H1 (cell line): Measurements from ENCODE around the gene FSD1. TPM values are rescaled to one million over a fixed set of nuclear protein-coding genes. Genes with fewer than 3 reads are reported as not detected.

Experiments used
- CTCF ChIA-PET: fragments of 300-600 bp; sonication (Branson Sonifier 250); formaldehyde crosslinking; loops from one replicate; lab custom pipeline; 2021; ENCODE audit not compliant: partially characterized antibody; lab: Charles Lee
- POLR2A ChIA-PET: fragments of 300-600 bp; sonication (Branson Sonifier 250); formaldehyde crosslinking; loops from one replicate; lab custom pipeline; 2021; ENCODE audit warnings: inconsistent platforms; ENCODE audit not compliant: partially characterized antibody; lab: Charles Lee
- DNase-seq, 2 experiments: peaks; one replicate each; pipeline versions ENCODE4 v3.0.0 to v3.0.0-alpha.2; 2010 to 2022; ENCODE audit warnings: low spot score in 2 of 2, low read depth in 1 of 2, mixed read lengths in 1 of 2
- FAIRE-seq: peaks from 2 replicates; lab custom pipeline; 2011; peaks lifted over from hg19 to GRCh38; lab: Jason Lieb, UNC
- H2AFZ ChIP-seq: 2 replicates; pipeline ENCODE4 v1.8.1; 2012; ENCODE audit warnings: low read length, inconsistent platforms
- H2AK5ac ChIP-seq: 2 replicates; pipeline ENCODE4 v1.6.1; 2013; ENCODE audit warnings: low read depth, low read length
- H2BK120ac ChIP-seq: replicated peaks from 2 replicates; pipeline ENCODE3; 2013; ENCODE audit warnings: low read depth, low read length, inconsistent platforms
- H2BK12ac ChIP-seq: 2 replicates; pipeline ENCODE4 v1.6.1; 2013; ENCODE audit warnings: low read depth, low read length
- H2BK15ac ChIP-seq: 2 replicates; pipeline ENCODE4 v1.6.1; 2013; ENCODE audit warnings: low read length
- H2BK20ac ChIP-seq: 2 replicates; pipeline ENCODE4 v1.6.1; 2013; ENCODE audit warnings: low read length
- H2BK5ac ChIP-seq: 2 replicates; pipeline ENCODE4 v1.6.1; 2013; ENCODE audit warnings: low read depth, low read length
- H3K14ac ChIP-seq: 2 replicates; pipeline ENCODE4 v1.6.1; 2013; ENCODE audit warnings: inconsistent platforms; ENCODE audit not compliant: insufficient read length
- H3K18ac ChIP-seq: 2 replicates; pipeline ENCODE4 v1.6.1; 2013; ENCODE audit warnings: low read length; ENCODE audit errors: extremely low read depth
- H3K23ac ChIP-seq: 2 replicates; pipeline ENCODE4 v1.6.1; 2013; ENCODE audit warnings: inconsistent platforms; ENCODE audit not compliant: insufficient read length
- H3K23me2 ChIP-seq: 2 replicates; pipeline ENCODE4 v1.6.1; 2013; ENCODE audit warnings: low read depth, low read length
- H3K27ac ChIP-seq: 2 replicates; pipeline ENCODE4 v1.6.1; 2011; ENCODE audit warnings: low read depth, low read length, inconsistent platforms
- H3K27me3 ChIP-seq, 4 experiments: replicated peaks in 1 of 4; 1 replicate in 1 of 4; 2 replicates in 3 of 4; pipeline versions ENCODE4 v1.6.1 to v1.8.1; 2011 to 2013; ENCODE audit warnings: low read length in 3 of 4, mild to moderate bottlenecking in 3 of 4, inconsistent platforms in 2 of 4, mixed read lengths in 2 of 4, moderate library complexity in 1 of 4; ENCODE audit not compliant: control insufficient read depth in 3 of 4, insufficient read depth in 3 of 4; ENCODE audit errors: extremely low read depth in 1 of 4
- H3K36me3 ChIP-seq, 4 experiments: 2 replicates each; pipeline versions ENCODE4 v1.6.1 to v1.8.1; 2011 to 2013; ENCODE audit warnings: mild to moderate bottlenecking in 4 of 4, low read length in 3 of 4, moderate library complexity in 2 of 4, control low read depth in 1 of 4, inconsistent platforms in 1 of 4; ENCODE audit not compliant: insufficient read depth in 4 of 4, control insufficient read depth in 2 of 4
- H3K4ac ChIP-seq: replicated peaks from 2 replicates; pipeline ENCODE3; 2013; ENCODE audit warnings: low read length, low read depth, mixed read lengths, inconsistent platforms; ENCODE audit not compliant: insufficient read length
- H3K4me1 ChIP-seq, 4 experiments: replicated peaks in 1 of 4; 1 replicate in 1 of 4; 2 replicates in 3 of 4; pipeline versions ENCODE4 v1.6.1 to v1.8.1; 2011 to 2013; ENCODE audit warnings: low read length in 3 of 4, inconsistent platforms in 2 of 4, mixed read lengths in 1 of 4; ENCODE audit not compliant: insufficient read depth in 4 of 4, control insufficient read depth in 3 of 4
- H3K4me2 ChIP-seq, 2 experiments: 2 replicates each; pipeline versions ENCODE4 v1.6.1 to v1.8.1; 2011 to 2013; ENCODE audit warnings: low read depth in 2 of 2, low read length in 2 of 2, control low read depth in 1 of 2, inconsistent platforms in 1 of 2, mild to moderate bottlenecking in 1 of 2; ENCODE audit not compliant: insufficient read depth in 1 of 2
- H3K4me3 ChIP-seq, 4 experiments: fragments of 200-600, 300-600 bp in 1 of 4; sonication (generic), shearing (Covaris generic), sonication (Bioruptor Twin) in 1 of 4; 2 replicates each; pipeline versions ENCODE4 v1.5.1 to v1.8.1; 2011 to 2016; ENCODE audit warnings: low read length in 4 of 4, low read depth in 3 of 4, control low read depth in 2 of 4, inconsistent platforms in 2 of 4, mild to moderate bottlenecking in 2 of 4, mixed read lengths in 1 of 4, moderate library complexity in 1 of 4; ENCODE audit not compliant: insufficient read depth in 2 of 4; ENCODE audit errors: extremely low read depth in 1 of 4
- H3K56ac ChIP-seq: replicated peaks from 2 replicates; pipeline ENCODE3; 2013; ENCODE audit warnings: low read depth, mild to moderate bottlenecking, mixed read lengths, low read length, inconsistent platforms; ENCODE audit not compliant: insufficient read length
- H3K79me1 ChIP-seq: 2 replicates; pipeline ENCODE4 v1.6.1; 2013; ENCODE audit warnings: low read depth, low read length, control low read depth
- H3K79me2 ChIP-seq, 2 experiments: 2 replicates each; pipeline versions ENCODE4 v1.6.1 to v1.8.1; 2012 to 2013; ENCODE audit warnings: low read length in 2 of 2, mild to moderate bottlenecking in 2 of 2, inconsistent platforms in 1 of 2; ENCODE audit not compliant: insufficient read depth in 2 of 2, control insufficient read depth in 1 of 2
- H3K9ac ChIP-seq, 4 experiments: replicated peaks in 1 of 4; 1 replicate in 1 of 4; 2 replicates in 3 of 4; pipeline versions ENCODE4 v1.6.1 to v1.8.1; 2011 to 2013; ENCODE audit warnings: low read depth in 3 of 4, low read length in 3 of 4, control low read depth in 2 of 4, mild to moderate bottlenecking in 2 of 4, moderate library complexity in 2 of 4, inconsistent platforms in 1 of 4; ENCODE audit errors: extremely low read depth in 1 of 4
- H3K9me3 ChIP-seq, 2 experiments: 2 replicates each; pipeline versions ENCODE4 v1.6.1 to v1.8.1; 2012 to 2013; ENCODE audit warnings: mild to moderate bottlenecking in 2 of 2, moderate library complexity in 2 of 2, control low read depth in 1 of 2, inconsistent platforms in 1 of 2, low read depth in 1 of 2, low read length in 1 of 2, mixed read lengths in 1 of 2; ENCODE audit not compliant: insufficient read depth in 2 of 2
- H4K20me1 ChIP-seq, 2 experiments: replicated peaks in 1 of 2; 2 replicates each; pipeline versions ENCODE3 to v1.8.1; 2011 to 2013; ENCODE audit warnings: inconsistent platforms in 2 of 2, low read length in 2 of 2, mild to moderate bottlenecking in 1 of 2; ENCODE audit not compliant: insufficient read depth in 2 of 2, control insufficient read depth in 1 of 2
- H4K5ac ChIP-seq: 2 replicates; pipeline ENCODE4 v1.6.1; 2013; ENCODE audit warnings: low read length, low read depth, mixed read lengths, inconsistent platforms; ENCODE audit not compliant: insufficient read length
- H4K8ac ChIP-seq: 2 replicates; pipeline ENCODE4 v1.8.0; 2013; ENCODE audit warnings: mild to moderate bottlenecking, moderate library complexity, low read length, inconsistent platforms; ENCODE audit not compliant: insufficient read depth; ENCODE audit errors: extremely low read depth
- H4K91ac ChIP-seq: replicated peaks from 2 replicates; pipeline ENCODE3; 2013; ENCODE audit warnings: low read length, mixed read lengths, inconsistent platforms; ENCODE audit not compliant: insufficient read length
- GABPA ChIP-seq: IDR thresholded peaks from 2 replicates; pipeline ENCODE4 v1.6.1; 2011; ENCODE audit warnings: mild to moderate bottlenecking, low read length, moderate library complexity, borderline replicate concordance; ENCODE audit not compliant: insufficient read depth
- HDAC2 ChIP-seq, 2 experiments: fragments of 300-600 bp in 1 of 2; sonication (generic) in 1 of 2; IDR thresholded peaks; 2 replicates each; pipeline ENCODE4 v1.6.1; 2011 to 2012; ENCODE audit warnings: low read depth in 2 of 2, low read length in 2 of 2, mild to moderate bottlenecking in 2 of 2, moderate library complexity in 2 of 2, borderline replicate concordance in 1 of 2, inconsistent platforms in 1 of 2
- JUN ChIP-seq: IDR thresholded peaks from 2 replicates; pipeline ENCODE4 v1.6.1; 2011; ENCODE audit warnings: low read depth, mild to moderate bottlenecking, improper control_type of control experiment, low read length
- KDM4A ChIP-seq: IDR thresholded peaks from one replicate; pipeline ENCODE4 v1.7.1; 2012; ENCODE audit warnings: low read depth, mild to moderate bottlenecking, moderate library complexity, low read length, inconsistent platforms; ENCODE audit not compliant: severe bottlenecking
- NRF1 ChIP-seq: IDR thresholded peaks from 2 replicates; pipeline ENCODE4 v1.6.1; 2011; ENCODE audit warnings: mild to moderate bottlenecking, low read depth, low read length, improper control_type of control experiment
- WGBS, 2 experiments: shearing (Covaris generic) in 1 of 2; methylation state at CpG; one replicate each; pipeline versions ENCODE4 v1.1.6 to v1.1.7; 2013 to 2015; ENCODE audit warnings: low lambda C conversion rate in 2 of 2, mixed read lengths in 2 of 2, inconsistent platforms in 1 of 2, low coverage in 1 of 2, missing lambda C conversion rate in 1 of 2; ENCODE audit not compliant: insufficient replicate concordance in 2 of 2, insufficient coverage in 1 of 2, insufficient read length in 1 of 2; ENCODE audit errors: extremely low coverage in 1 of 2, missing lambda C conversion rate in 1 of 2; 5-methylcytosine and 5-hydroxymethylcytosine counted together
- polyA plus RNA-seq, 7 experiments: library from polyadenylated mRNA; depleted of rRNA in 3 of 7; stranded (reverse) in 5 of 7; unstranded in 2 of 7; fragments of >200 nt in 5 of 7; fragments of 200-250 nt in 2 of 7; gene quantifications; 1 replicate in 5 of 7; 2 replicates in 1 of 7; 4 replicates in 1 of 7; pipeline versions ENCODE4 v1.2.1 to v1.2.3, GENCODE V29; 2011 to 2013; ENCODE audit warnings: missing spikeins in 2 of 7, mixed read lengths in 2 of 7
- total RNA-seq: library from RNA; stranded (reverse); fragmentation: NEBNext Ultra II Directional; extraction: Animal tissue kit (Norgen Biotek cat#: 25700); gene quantifications from 2 replicates; pipeline ENCODE4 v1.2.1, GENCODE V29; 2021

FSD1 gene
- total and polyA plus RNA-seq, 2 of the 8 experiments (the other 6 are each of a cell fraction or from before 2014, with no cell fraction given): 58.8 to 181 TPM

- H4K5ac ChIP-seq: no peak overlapping the region
- no peak overlapping the region for H3K4ac ChIP-seq
- no peak overlapping the region for H4K91ac ChIP-seq
- no peak overlapping the region for H2BK12ac ChIP-seq
- no peaks in the 10 kb centered on the region for H3K79me1 ChIP-seq
- no peak overlapping the region; the same call in 1 of the 2 replicates for H3K27ac ChIP-seq
- H4K8ac ChIP-seq: no peak overlapping the region
- H3K23me2 ChIP-seq: no peaks in the 10 kb centered on the region
- no peak for FAIRE-seq
- no peak overlapping the region for H3K18ac ChIP-seq
- H2AK5ac ChIP-seq: no peak overlapping the region
- H3K4me1 ChIP-seq: peaks cover 0 to 12% (median 2%) of the 10 kb centered on the region in 4 experiments; a peak in 2 of 7 replicates
- H3K4me2 ChIP-seq: no peak overlapping the region
- no peak for DNase-seq
- CTCF ChIA-PET: interaction anchor here (1.0 to 3.4 kb wide), 7 partner anchors 11 to 164 kb away, joined by 3 to 28 read pairs (median 4); no protein-coding TSS in a partner anchor
- H3K27me3 ChIP-seq: no peaks in the 10 kb centered on the region
- POLR2A ChIA-PET: interaction anchor here (0.5 to 13.0 kb wide), 6 partner anchors 14 to 426 kb away, joined by 3 to 72 read pairs (median 4); partner anchors contain the start of gene MPND
- H2BK120ac ChIP-seq: no peak overlapping the region
- no peak overlapping the region for H2BK15ac ChIP-seq
- no peak overlapping the region for H3K14ac ChIP-seq
- TF ChIP-seq GABPA (no peak), NRF1 (no peak), JUN (no peak), KDM4A (no peak), HDAC2 (IDR thresholded peaks at IDR 0.05; ENCODE audit: borderline replicate concordance in 1 of 2, low read depth in 2 of 2, low read length in 2 of 2) (no peak)
- TF ChIP-seq, all 59 proteins: peak for 0
- Histone ChIP-seq H2BK5ac (no peak overlapping the region; the same call in 1 of the 2 replicates), H2BK20ac (no peak overlapping the region), H3K36me3 (peaks cover 3 to 16% (median 11%) of the 10 kb centered on the region in 4 experiments; a peak in 6 of 8 replicates), H3K4me3 (no peak overlapping the region), H4K20me1 (peaks cover 4 to 17% of the 10 kb centered on the region in 2 experiments), H3K56ac (no peak overlapping the region), H3K9me3 (no peaks in the 10 kb centered on the region), H3K23ac (no peak overlapping the region), H3K9ac (no peak overlapping the region), H2AFZ (no peak overlapping the region), H3K79me2 (no peaks in the 10 kb centered on the region)
- WGBS, 2 experiments: 96% methylated on average over 13 of the region's 13 CpGs; no CpG with 5 or more reads in 1 of the 2 experiments
These were observed 55.2 kb downstream of the FSD1 start for GRCh38 chr19:4359627-4360000.
